GDM1 (cell line): ENCODE results near the gene PTPRU.
A peak's percentile ranks its signal among the peaks of the same experiment; 100 is the strongest.
"Not testable (repeated sequence)": the region's sequence is repeated elsewhere in the genome, so short reads cannot be mapped to it uniquely, and the experiment has no call there.

ENCODE experiments used
- DNase-seq: peaks from one replicate; lab custom pipeline; 2025; lab: John Stamatoyannopoulos, UW

Gene PTPRU

GRCh38 chr1:29222260-29222659, 14.1 kb upstream of the PTPRU start:
- not testable (repeated sequence) for DNase-seq

- DNase-seq = no peak
Measured at GRCh38 chr1:29222686-29223085, 13.6 kb upstream of the PTPRU start.

- no peak for DNase-seq
Measured at GRCh38 chr1:29223521-29223920, 12.8 kb upstream of the PTPRU start.

- DNase-seq = no peak
Measured at GRCh38 chr1:29224356-29224837, 11.9 kb upstream of the PTPRU start.

- no peak for DNase-seq
Measured at GRCh38 chr1:29225361-29225760, 11.0 kb upstream of the PTPRU start.

GRCh38 chr1:29227511-29227910, 8.8 kb upstream of the PTPRU start:
- DNase-seq = no peak

- DNase-seq = no peak
Measured at GRCh38 chr1:29230204-29230552, 6.1 kb upstream of the PTPRU start.

- DNase-seq = peak; percentile 87
Measured at GRCh38 chr1:29230553-29231378, 5.6 kb upstream of the PTPRU start, which contains the start of gene MECR. MECR (minus strand) TSS chr1:29230934; CDS start chr1:29230906, 28 bp downstream.

- no peak for DNase-seq
Measured at GRCh38 chr1:29232387-29232786, 3.9 kb upstream of the PTPRU start.

- DNase-seq = no peak
Measured at GRCh38 chr1:29233693-29234092, 2.6 kb upstream of the PTPRU start.

GRCh38 chr1:29234471-29234870, 1.9 kb upstream of the PTPRU start:
- no peak for DNase-seq

- not testable (repeated sequence) for DNase-seq
Measured at GRCh38 chr1:29234881-29235280, 1.4 kb upstream of the PTPRU start.

- DNase-seq = no peak
Measured at GRCh38 chr1:29236712-29237128, 398 bp downstream of the PTPRU start.

GRCh38 chr1:29237129-29237821, 953 bp downstream of the PTPRU start:
- no peak for DNase-seq

GRCh38 chr1:29237852-29238619, 1.7 kb downstream of the PTPRU start:
- no peak for DNase-seq

- DNase-seq = no peak
Measured at GRCh38 chr1:29238620-29239002, 2.3 kb downstream of the PTPRU start.

GRCh38 chr1:29239142-29239541, 2.8 kb downstream of the PTPRU start:
- no peak for DNase-seq

GRCh38 chr1:29240400-29240837, 4.1 kb downstream of the PTPRU start:
- no peak for DNase-seq

GRCh38 chr1:29240986-29241385, 4.7 kb downstream of the PTPRU start:
- DNase-seq = no peak

- no peak for DNase-seq
Measured at GRCh38 chr1:29243023-29243870, 6.9 kb downstream of the PTPRU start.

- DNase-seq = no peak
Measured at GRCh38 chr1:29243871-29244200, 7.5 kb downstream of the PTPRU start.

- DNase-seq = no peak
Measured at GRCh38 chr1:29245261-29245660, 8.9 kb downstream of the PTPRU start.
